ENCODE data around the gene TRIM41. TPM values are rescaled to one million over a fixed set of nuclear protein-coding genes. Genes with fewer than 3 reads are reported as not detected.
"Not testable (repeated sequence)": the region's sequence is repeated elsewhere in the genome, so short reads cannot be mapped to it uniquely, and the experiment has no call there.

TRIM41 gene
- total RNA-seq, 1 donor, result 9.9 TPM

GRCh38 chr5:181207214-181207959 lies 15.7 kb upstream of the TRIM41 start:
- DNase-seq (ENCODE audit: low read depth), result peak; percentile 92
- TF ChIP-seq CTCF (IDR thresholded peaks at IDR 0.05; ENCODE audit: insufficient read depth, low read depth, low read length), result no peak
- peak overlapping the region; percentile 64 for H3K4me3 ChIP-seq (ENCODE audit: low read depth, low read length)

GRCh38 chr5:181207960-181208253 lies 15.2 kb upstream of the TRIM41 start:
- no peak for TF ChIP-seq CTCF (IDR thresholded peaks at IDR 0.05; ENCODE audit: insufficient read depth, low read depth, low read length)
- H3K4me3 ChIP-seq (ENCODE audit: low read depth, low read length), result peak overlapping the region; percentile 64
- DNase-seq (ENCODE audit: low read depth), result no peak

- H3K4me3 ChIP-seq (ENCODE audit: low read depth, low read length); DNase-seq (ENCODE audit: low read depth): not testable (repeated sequence)
Measured at GRCh38 chr5:181209006-181209405, 14.1 kb upstream of the TRIM41 start.

- not testable (repeated sequence) for DNase-seq (ENCODE audit: low read depth); H3K4me3 ChIP-seq (ENCODE audit: low read depth, low read length)
Measured at GRCh38 chr5:181210148-181210547, 12.9 kb upstream of the TRIM41 start.

GRCh38 chr5:181210698-181211097 lies 12.4 kb upstream of the TRIM41 start:
- not testable (repeated sequence) for H3K4me3 ChIP-seq (ENCODE audit: low read depth, low read length); DNase-seq (ENCODE audit: low read depth)

- H3K4me3 ChIP-seq (ENCODE audit: low read depth, low read length), result no peak overlapping the region
- no peak for DNase-seq (ENCODE audit: low read depth)
- no peak for TF ChIP-seq CTCF (IDR thresholded peaks at IDR 0.05; ENCODE audit: insufficient read depth, low read depth, low read length)
Measured at GRCh38 chr5:181211208-181211607, 11.9 kb upstream of the TRIM41 start.

GRCh38 chr5:181212080-181212479 lies 11.0 kb upstream of the TRIM41 start:
- no peak for DNase-seq (ENCODE audit: low read depth)
- H3K4me3 ChIP-seq (ENCODE audit: low read depth, low read length), result no peak overlapping the region
- TF ChIP-seq CTCF (IDR thresholded peaks at IDR 0.05; ENCODE audit: insufficient read depth, low read depth, low read length), result no peak

GRCh38 chr5:181212934-181213333 lies 10.1 kb upstream of the TRIM41 start:
- no peak for TF ChIP-seq CTCF (IDR thresholded peaks at IDR 0.05; ENCODE audit: insufficient read depth, low read depth, low read length)
- no peak for DNase-seq (ENCODE audit: low read depth)
- H3K4me3 ChIP-seq (ENCODE audit: low read depth, low read length), result no peak overlapping the region

GRCh38 chr5:181214249-181214648 lies 8.8 kb upstream of the TRIM41 start:
- not testable (repeated sequence) for DNase-seq (ENCODE audit: low read depth); H3K4me3 ChIP-seq (ENCODE audit: low read depth, low read length)
